Upper lobe of left lung (tissue), 4 donors: ENCODE data around the gene ACTR3.

Source experiments
- POLR2A ChIP-seq, 4 donors: fragments of 450-650 bp; IDR thresholded peaks; one replicate each; pipeline ENCODE4 v1.5.1; 2016 to 2017; ENCODE audit warnings: antibody characterized with exemption in 4 of 4, mild to moderate bottlenecking in 2 of 4
- POLR2AphosphoS5 ChIP-seq, 2 donors: sonication (generic); formaldehyde crosslinking; IDR thresholded peaks; one replicate each; pipeline ENCODE4 v1.5.1; 2017; ENCODE audit warnings: antibody characterized with exemption in 2 of 2
- TF ChIP-seq, protein P1 (sequence below), 6 experiments: fragments of 450-650 bp in 4 of 6; fragments of 200-600 bp in 2 of 6; sonication (generic) in 2 of 6; IDR thresholded peaks; one replicate each; pipeline ENCODE4 v1.5.1; 2016 to 2019; ENCODE audit warnings: antibody characterized with exemption in 6 of 6

DNA sequence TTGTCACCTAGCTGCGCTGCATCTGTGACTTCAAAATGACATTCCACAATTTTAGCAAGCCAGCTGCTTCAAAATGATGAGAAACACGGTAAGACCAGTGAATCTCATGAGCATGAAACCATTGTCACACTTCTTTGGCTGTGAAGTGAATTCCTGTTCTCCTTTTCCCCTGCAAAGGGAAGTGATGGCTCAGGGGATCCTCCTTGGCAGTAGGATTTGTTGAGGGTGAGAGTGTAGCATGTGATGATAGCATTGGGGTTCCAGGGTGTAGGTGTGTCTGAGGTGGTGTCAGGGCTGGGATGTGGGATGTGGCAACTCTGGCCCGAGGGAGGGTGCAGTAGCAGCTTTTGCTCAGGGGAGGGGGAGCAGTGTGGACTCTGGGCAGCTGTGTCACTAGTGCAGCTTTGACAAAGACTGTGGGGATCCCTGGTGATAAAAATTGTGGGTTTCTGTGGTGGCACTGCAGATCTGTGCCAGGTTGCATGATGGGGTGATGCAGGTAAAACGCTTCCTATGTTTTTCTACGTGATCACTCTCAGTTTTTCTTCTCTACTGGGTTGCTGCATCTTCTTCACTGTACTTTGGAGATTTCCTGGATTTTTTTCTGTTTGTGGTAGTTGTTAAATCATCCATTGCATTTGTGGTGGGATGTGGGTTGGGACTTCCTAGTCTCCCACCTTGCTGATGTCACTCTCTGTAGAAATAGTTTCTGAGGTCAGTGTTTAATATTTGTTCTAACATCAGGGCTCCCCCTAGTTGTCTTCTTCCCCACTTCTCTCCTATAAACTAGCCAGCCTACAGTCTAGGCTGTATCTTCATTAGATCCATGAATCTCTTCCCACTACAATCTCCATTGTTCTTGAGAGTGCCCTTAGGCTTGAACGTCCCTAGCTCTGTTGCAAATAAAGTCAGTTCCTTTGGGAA, 107.0 kb downstream of the ACTR3 start:
- TF ChIP-seq POLR2AphosphoS5 (IDR thresholded peaks at IDR 0.05) (no peak), POLR2A (IDR thresholded peaks at IDR 0.05) (no peak)
- TF ChIP-seq, protein P1, sequence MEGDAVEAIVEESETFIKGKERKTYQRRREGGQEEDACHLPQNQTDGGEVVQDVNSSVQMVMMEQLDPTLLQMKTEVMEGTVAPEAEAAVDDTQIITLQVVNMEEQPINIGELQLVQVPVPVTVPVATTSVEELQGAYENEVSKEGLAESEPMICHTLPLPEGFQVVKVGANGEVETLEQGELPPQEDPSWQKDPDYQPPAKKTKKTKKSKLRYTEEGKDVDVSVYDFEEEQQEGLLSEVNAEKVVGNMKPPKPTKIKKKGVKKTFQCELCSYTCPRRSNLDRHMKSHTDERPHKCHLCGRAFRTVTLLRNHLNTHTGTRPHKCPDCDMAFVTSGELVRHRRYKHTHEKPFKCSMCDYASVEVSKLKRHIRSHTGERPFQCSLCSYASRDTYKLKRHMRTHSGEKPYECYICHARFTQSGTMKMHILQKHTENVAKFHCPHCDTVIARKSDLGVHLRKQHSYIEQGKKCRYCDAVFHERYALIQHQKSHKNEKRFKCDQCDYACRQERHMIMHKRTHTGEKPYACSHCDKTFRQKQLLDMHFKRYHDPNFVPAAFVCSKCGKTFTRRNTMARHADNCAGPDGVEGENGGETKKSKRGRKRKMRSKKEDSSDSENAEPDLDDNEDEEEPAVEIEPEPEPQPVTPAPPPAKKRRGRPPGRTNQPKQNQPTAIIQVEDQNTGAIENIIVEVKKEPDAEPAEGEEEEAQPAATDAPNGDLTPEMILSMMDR (IDR thresholded peaks at IDR 0.05): no peak
